CD4-positive, alpha-beta T cell treated with Interleukin-15 for 4 hours (primary cell): ENCODE data around the gene METAP2.
"Not testable (repeated sequence)": the region's sequence is repeated elsewhere in the genome, so short reads cannot be mapped to it uniquely, and the experiment has no call there.

ENCODE experiments used
- DNase-seq: peaks from one replicate; pipeline ENCODE4 v3.0.0-alpha.2; 2020; ENCODE audit warnings: low spot score

Gene METAP2

GRCh38 chr12:95463050-95463449 is 10.9 kb upstream of the METAP2 start:
- no peak for DNase-seq

- DNase-seq, result not testable (repeated sequence)
Measured at GRCh38 chr12:95463776-95464175, 10.2 kb upstream of the METAP2 start.

- no peak for DNase-seq
Measured at GRCh38 chr12:95465275-95465674, 8.7 kb upstream of the METAP2 start.

DNA sequence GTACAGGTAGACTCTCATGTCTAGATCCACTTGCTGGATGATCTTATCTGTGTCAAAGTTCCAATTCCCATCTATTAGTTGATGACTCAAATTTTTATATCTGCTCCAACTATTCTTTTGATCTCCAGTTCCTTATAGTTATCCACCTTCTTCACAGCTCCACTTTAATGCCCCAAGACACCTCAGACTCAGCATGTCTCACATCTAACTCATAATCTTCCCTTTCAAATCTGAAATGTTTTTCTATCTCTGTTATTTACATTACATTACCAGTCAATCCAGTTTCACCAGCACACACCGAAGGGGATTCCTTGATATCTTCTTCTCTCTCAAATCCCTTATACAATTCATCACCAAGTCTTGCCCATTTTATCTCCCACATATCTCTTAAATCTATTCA is 3.7 kb upstream of the METAP2 start:
- DNase-seq, result no peak

DNA sequence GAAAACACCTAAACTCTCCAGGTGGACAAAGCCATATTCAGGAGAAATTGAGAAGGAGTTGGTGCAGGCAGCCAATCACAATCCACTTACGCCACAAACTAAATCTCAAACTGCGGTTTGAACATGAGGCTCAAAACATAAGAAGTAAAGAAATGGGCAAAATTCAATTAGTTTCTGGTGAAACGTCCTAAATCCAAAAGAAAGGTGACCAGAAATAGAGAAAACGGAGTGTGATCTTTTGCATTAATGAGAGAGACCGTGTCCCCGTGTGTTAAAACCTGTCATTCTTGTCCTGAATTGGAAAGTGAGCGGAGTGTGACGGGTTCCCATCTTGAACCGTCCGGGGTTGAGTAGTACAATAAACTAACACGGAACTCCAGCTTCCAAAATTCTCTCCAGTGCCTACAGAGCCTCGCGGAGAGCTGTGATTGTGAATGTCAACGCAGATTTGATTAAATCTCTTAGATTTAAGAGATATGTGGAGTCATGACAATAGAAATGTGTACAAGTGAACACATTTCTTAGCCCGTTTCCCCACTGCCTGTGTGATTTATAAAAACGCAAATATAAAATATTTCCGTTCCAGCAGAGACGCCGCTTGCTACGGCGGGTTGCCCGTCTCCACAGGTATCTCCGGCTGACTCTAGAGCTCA is 595 bp upstream of the METAP2 start:
- peak; percentile 29 for DNase-seq

DNA sequence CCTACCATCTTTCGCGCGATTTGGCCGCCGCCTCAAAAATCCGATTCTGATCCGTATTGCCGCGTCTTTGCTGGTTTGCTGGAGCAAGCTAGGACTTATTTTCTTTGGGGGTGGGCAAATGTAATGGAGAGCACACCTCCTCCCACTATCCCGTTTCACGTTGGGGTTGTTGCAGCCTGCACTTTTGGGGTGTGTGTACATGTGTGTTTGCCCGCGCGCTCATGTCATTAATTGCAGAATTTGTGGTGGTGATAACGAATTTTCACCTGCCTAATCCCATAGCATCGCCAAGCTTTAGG is 657 bp downstream of the METAP2 start:
- DNase-seq, result no peak

- no peak for DNase-seq
Measured at GRCh38 chr12:95480230-95480629, 6.3 kb downstream of the METAP2 start.

DNA sequence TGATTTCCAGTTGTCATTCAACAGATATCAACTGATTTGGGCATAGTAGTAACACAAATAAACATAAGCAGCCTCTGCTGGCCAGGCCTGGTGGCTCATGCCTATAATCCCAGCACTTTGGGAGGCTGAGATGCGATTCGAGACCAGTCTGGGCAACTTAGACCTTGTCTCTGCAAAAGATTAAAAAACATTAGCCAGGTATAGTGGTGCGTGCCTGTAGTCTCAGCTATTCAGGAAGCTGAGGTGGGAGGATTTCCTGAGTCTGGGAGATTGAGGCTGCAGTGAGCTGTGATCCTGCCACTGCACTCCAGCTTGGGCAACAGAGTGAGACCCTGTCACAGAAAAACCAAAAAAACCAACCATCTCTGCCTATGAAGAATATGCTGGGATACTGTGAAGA is 7.1 kb downstream of the METAP2 start:
- no peak for DNase-seq

GRCh38 chr12:95481888-95482287 is 7.9 kb downstream of the METAP2 start:
- DNase-seq, result no peak

DNA sequence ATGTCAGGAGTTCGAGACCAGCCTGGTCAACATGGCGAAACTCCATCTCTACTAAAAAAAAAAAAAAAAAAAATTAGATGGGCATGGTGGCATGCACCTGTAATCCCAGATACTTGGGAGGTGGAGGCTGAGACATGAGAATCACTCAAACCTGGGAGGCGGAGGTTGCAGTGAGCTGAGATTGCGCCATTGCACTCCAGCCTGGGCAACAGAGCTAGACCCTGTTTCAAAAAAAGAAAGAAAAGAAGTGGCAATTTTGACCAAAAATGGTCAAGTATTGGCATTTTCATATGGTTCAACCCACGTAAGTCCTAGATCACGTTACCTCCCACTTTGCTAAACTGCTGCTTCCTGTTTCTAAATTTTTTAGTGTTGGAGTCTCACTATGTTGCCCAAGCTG is 8.6 kb downstream of the METAP2 start:
- not testable (repeated sequence) for DNase-seq

GRCh38 chr12:95484524-95484923 is 10.6 kb downstream of the METAP2 start:
- no peak for DNase-seq

DNA sequence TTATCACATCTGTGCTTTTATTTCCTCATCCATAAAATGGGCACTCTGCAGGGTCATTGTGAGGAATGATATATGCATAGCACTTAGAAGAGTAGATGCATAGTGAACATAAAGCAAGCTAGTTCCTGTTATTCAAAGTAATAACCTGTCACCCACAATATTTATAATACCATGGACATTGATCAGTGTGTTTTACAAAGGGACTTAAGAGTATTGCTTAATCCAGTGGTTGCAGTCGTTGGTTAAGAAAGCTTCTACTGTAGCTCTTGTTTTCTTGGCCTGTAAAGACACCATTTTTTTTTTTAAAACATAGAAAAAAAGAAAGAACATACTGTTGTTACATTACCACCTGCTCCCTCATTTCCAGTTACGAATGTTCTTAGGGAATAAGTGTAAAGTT is 13.1 kb downstream of the METAP2 start:
- DNase-seq, result no peak

- DNase-seq, result no peak
Measured at GRCh38 chr12:95492462-95492861, 18.5 kb downstream of the METAP2 start.

DNA sequence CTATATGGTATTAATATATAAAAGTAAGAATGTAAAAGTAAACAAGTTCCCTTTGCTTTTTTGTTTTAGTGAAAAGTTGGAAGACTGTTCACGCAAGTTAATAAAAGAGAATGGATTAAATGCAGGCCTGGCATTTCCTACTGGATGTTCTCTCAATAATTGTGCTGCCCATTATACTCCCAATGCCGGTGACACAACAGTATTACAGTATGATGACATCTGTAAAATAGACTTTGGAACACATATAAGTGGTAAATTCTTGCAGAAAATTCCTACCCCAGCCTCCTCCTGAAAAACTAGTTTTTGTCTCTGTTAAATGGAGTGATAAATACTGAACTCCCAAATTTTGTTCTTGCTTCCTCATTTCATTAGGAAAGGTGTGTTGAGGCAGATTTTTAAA is 20.9 kb downstream of the METAP2 start:
- no peak for DNase-seq

- DNase-seq, result no peak
Measured at GRCh38 chr12:95495433-95495832, 21.5 kb downstream of the METAP2 start.

DNA sequence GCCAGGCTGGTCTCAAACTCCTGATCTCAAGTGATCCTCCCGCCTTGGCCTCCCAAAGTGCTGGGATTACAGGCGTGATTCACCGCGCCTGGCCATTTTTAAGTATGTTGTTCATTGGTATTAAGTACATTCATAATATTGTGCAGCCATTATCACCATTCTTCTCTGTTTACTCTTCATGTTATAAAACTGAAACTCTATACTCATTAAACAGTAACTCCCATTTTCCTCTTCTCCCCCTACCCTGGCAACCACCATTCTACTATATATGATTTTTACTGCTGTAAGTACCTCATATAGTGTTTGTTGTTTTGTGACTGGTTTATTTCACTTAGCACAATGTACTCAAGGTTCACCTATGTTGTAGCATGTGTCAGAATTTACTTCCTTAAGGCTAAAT is 23.1 kb downstream of the METAP2 start:
- DNase-seq, result no peak

DNA sequence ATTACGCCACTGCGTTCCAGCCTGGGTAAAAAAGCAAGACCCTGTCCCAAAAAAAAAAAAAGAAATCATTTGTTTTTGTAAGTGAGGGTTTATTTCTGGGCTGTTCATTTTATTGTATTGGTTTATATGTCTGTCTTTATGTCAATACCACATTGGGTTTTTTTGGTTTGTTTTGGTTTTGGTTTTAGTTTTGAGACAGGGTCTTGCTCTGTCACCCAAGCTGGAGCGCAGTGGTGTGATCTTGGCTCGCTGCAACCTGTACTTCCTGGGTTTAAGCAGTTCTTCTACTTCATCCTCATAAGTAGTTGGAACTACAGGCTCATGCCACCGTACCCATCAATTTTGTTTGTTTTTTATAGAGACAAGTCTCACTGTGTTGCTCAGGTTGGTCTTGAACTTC is 25.0 kb downstream of the METAP2 start:
- no peak for DNase-seq

GRCh38 chr12:95499772-95500171 is 25.8 kb downstream of the METAP2 start:
- DNase-seq, result no peak

- no peak for DNase-seq
Measured at GRCh38 chr12:95504140-95504539, 30.2 kb downstream of the METAP2 start.

- DNase-seq, result no peak
Measured at GRCh38 chr12:95505039-95505438, 31.1 kb downstream of the METAP2 start.

DNA sequence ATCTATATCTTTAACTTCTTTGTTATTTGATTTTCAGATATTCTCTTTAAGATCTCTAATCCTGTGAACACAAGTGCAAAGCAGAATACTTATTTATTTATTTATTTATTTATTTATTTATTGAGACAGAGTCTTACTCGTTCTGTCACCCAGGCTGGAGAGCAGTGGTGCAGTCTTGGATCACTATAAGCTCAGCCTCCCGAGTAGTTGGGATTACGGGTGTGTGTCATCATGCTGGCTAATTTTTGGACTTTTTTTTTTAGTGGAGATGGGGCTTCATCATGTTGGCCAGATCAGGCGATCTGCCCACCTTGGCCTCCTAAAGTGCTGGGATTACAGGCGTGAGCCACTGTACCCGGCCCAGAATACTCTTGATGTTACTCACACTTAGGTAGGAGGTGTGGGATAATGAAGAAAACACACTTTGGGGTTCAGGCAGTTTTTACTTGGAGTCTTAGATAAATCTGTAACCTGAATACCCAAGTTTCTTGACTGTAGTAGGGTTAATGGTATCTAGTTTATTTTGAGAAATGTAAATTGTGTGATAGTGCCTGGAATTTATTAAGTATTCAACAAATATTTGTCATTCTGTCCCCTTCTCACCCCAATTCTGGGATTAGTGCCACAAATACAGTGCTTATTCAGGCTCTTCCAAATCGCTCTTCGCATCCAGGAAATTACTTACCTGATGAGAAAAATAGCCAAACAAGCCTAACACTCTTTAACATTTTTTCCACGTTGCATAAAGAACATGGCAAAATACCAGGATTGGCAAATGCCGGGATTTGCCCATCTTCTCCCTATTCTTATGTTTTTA is 33.0 kb downstream of the METAP2 start:
- no peak for DNase-seq

DNA sequence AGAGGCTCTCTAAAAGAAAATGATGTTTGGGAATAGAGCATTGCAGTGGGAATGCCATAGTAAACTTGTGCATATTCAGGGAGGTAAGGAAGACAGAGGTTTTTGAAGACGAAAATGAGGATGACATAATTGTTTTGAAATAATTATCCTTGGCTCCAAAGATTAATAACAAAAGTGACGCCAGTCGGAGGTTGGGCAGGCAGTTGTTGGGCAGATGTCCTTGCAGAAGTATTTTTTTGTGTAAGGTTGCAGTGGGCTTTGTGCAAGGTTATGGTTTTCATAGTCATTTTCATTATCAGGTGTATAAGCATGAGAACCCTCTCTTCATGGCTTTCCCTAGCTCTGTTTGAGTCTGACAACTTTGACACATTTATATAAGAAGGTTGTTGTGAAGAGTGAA is 35.3 kb downstream of the METAP2 start:
- DNase-seq, result no peak

DNA sequence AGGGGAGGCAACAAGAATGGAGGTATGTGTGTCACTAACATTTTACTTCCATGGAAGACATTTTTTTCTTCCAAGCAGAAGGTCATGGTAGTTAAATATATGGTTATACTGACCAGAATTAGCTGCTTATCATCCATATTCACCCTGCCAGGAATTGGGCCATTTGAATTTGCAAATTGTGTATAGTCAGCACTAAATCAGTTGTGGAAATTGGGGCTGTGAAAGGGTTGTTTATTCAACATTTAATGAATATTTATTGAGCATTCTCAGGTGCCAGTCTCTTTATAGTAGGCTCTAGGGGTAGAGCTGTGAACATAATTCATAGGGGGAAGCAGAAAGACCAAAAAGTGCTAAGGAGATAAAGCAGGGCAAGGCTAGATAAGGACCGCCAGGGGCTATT is 38.0 kb downstream of the METAP2 start:
- DNase-seq, result no peak

GRCh38 chr12:95513599-95513998 is 39.6 kb downstream of the METAP2 start:
- DNase-seq, result no peak
